ENCODE data around the gene IGFN1.

- TF ChIP-seq CTCF (IDR thresholded peaks at IDR 0.05): no peak
- TF ChIP-seq POLR2A (IDR thresholded peaks at IDR 0.05): no peak
- TF ChIP-seq EP300 (IDR thresholded peaks at IDR 0.05): no peak
- TF ChIP-seq POLR2AphosphoS5 (IDR thresholded peaks at IDR 0.05): no peak
Observed at GRCh38 chr1:201229771-201230635, 39.4 kb downstream of the IGFN1 start.
